Measurements from ENCODE around the gene GLCE.
"Not testable (repeated sequence)": the region's sequence is repeated elsewhere in the genome, so short reads cannot be mapped to it uniquely, and the experiment has no call there.

GLCE gene

DNA sequence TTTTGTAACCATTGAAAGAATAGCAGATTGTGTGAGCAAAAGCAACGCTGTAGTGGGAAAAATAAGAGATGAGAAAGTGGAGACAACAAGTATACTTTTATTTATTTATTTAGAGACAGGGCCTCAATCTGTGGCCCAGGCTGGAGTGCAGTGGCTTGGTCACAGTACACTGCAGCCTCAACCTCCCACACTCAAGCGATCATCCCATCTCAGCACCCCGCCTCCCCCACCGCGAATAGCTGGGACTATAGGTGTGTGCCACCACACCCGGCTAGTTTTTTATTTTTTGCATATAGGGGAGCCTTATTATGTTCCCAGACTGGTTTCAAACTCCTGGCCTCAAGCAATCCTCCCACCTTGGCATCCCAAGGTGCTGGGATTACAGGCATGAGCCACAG lies 1.6 kb upstream of the GLCE start:
- H3K27me3 Mint-ChIP-seq (ENCODE audit: low read depth): peaks cover 42% of the 10 kb centered on the region
- peaks cover 13% of the 10 kb centered on the region for H3K4me1 Mint-ChIP-seq (ENCODE audit: low read depth)
- DNase-seq (ENCODE audit: low spot score): no peak
- H3K4me3 Mint-ChIP-seq: peak overlapping the region; percentile 8
- no peaks in the 10 kb centered on the region for H3K36me3 Mint-ChIP-seq (ENCODE audit: low read depth)
- no peak overlapping the region for H3K27ac Mint-ChIP-seq
- no peaks in the 10 kb centered on the region for H3K9me3 Mint-ChIP-seq

DNA sequence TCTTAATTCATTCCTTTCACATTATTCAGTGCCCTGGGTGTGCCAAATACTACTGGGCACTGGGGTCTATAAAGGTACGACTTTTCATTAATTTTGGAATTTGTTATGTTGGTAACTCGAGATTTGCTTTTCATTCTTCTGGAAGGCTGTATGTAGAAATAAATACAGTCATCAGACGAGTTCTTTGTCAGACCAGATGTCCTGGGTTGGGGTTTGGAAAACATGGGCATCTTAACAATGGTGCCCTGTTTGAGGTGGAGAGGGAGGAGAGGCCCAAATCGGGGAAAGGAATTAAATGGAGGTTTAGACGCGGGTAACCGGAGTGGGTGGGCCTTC lies 662 bp upstream of the GLCE start:
- peak overlapping the region; percentile 76 for H3K27ac Mint-ChIP-seq
- H3K4me1 Mint-ChIP-seq (ENCODE audit: low read depth): peaks cover 13% of the 10 kb centered on the region
- H3K27me3 Mint-ChIP-seq (ENCODE audit: low read depth): peaks cover 34% of the 10 kb centered on the region
- DNase-seq (ENCODE audit: low spot score): no peak
- H3K4me3 Mint-ChIP-seq: peak overlapping the region; percentile 95
- H3K9me3 Mint-ChIP-seq: no peaks in the 10 kb centered on the region
- H3K36me3 Mint-ChIP-seq (ENCODE audit: low read depth): no peaks in the 10 kb centered on the region

DNA sequence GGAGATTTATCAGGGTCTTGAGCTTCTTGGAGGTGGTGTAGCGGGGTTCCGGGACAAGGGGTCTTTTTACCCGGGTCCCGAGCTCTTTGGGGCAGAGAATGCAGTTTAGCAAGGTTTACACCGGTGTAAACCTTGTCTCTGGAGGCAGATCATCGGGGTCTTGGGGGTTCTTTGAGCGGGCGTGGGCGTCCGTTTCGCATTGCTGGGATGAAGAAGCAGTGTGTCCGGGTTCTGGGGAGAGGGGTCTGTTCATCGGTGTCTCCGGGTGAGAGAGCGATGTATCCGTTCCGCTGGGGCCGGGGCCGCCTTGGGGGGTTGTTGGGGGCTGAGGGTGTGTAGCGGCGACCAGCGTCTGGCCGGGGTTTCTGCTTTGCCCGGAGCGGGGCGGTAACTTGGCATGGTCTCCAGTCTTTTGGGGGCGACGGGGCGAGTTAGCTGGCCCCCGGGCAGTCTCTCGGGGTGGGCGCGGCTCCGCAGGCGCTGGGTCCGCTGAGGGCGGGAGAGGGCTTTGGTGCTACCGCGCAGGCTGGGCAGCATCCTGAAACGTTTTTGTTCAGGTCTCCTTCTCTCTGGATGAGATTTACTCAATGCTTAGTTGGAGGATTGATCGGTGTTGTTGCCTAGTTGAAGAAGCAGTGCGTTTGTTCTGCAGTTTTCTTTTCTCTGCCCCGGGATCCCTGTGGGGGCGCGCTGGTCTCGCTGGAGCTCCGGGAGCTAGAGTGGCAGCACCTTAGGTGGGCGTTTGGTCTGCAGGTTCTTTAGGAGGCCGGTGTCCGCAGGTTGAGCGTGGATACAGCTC lies 843 bp downstream of the GLCE start:
- Mint-ChIP-seq H3K36me3 (ENCODE audit: low read depth) (no peaks in the 10 kb centered on the region), H3K9me3 (no peaks in the 10 kb centered on the region), H3K27me3 (ENCODE audit: low read depth) (peaks cover 42% of the 10 kb centered on the region), H3K4me1 (ENCODE audit: low read depth) (peaks cover 13% of the 10 kb centered on the region), H3K4me3 (peak overlapping the region; percentile 95), H3K27ac (peak overlapping the region; percentile 62)
- no peak for DNase-seq (ENCODE audit: low spot score)

DNA sequence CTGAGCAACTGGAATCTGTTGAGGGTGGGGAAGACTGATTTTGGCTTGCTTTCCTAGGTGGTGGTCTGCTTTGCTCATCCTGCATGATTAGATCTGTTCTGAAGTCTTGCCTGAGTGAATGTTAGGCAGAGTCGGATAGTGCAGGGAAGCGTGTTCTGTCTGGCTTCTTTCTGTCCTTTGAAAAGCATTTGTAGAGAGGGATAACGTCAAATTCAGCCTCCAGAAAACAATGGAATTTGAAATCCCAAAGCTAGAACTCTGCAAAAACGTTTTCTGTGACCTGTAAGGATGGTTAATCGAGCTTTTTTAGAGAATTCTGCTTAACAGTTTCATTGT lies 1.4 kb downstream of the GLCE start:
- Mint-ChIP-seq H3K4me1 (ENCODE audit: low read depth) (peaks cover 13% of the 10 kb centered on the region), H3K4me3 (peak overlapping the region; percentile 95), H3K36me3 (ENCODE audit: low read depth) (no peaks in the 10 kb centered on the region), H3K27ac (no peak overlapping the region), H3K9me3 (no peaks in the 10 kb centered on the region), H3K27me3 (ENCODE audit: low read depth) (peaks cover 42% of the 10 kb centered on the region)
- DNase-seq (ENCODE audit: low spot score): no peak

DNA sequence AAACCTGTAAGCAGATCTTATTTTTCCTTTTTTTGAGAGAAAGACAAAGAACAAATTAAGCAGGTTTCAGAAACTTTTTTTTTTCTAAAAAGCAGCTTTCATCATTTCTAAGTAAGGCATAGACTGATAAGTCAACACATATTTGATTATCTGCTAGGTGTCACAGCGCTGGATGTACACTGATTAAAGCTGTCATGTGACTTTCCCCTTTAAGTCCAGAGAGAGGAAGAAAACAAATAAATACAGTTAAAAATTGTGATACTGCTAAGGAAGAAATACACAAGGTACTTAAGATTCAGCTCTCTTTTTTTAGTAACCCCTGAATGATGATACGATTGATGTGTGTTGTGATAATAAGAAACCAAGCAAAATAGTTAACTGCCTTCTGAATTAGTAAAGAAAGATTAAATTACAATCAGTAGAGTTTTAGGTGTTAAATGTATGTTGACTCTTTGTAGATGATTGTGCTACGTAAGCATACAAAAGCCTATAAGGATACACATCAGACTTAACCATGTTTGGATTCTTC lies 2.8 kb downstream of the GLCE start:
- no peak for DNase-seq (ENCODE audit: low spot score)
- Mint-ChIP-seq H3K4me3 (no peak overlapping the region), H3K36me3 (ENCODE audit: low read depth) (no peaks in the 10 kb centered on the region), H3K27ac (no peak overlapping the region), H3K27me3 (ENCODE audit: low read depth) (peaks cover 49% of the 10 kb centered on the region), H3K9me3 (no peaks in the 10 kb centered on the region), H3K4me1 (ENCODE audit: low read depth) (peaks cover 13% of the 10 kb centered on the region)

DNA sequence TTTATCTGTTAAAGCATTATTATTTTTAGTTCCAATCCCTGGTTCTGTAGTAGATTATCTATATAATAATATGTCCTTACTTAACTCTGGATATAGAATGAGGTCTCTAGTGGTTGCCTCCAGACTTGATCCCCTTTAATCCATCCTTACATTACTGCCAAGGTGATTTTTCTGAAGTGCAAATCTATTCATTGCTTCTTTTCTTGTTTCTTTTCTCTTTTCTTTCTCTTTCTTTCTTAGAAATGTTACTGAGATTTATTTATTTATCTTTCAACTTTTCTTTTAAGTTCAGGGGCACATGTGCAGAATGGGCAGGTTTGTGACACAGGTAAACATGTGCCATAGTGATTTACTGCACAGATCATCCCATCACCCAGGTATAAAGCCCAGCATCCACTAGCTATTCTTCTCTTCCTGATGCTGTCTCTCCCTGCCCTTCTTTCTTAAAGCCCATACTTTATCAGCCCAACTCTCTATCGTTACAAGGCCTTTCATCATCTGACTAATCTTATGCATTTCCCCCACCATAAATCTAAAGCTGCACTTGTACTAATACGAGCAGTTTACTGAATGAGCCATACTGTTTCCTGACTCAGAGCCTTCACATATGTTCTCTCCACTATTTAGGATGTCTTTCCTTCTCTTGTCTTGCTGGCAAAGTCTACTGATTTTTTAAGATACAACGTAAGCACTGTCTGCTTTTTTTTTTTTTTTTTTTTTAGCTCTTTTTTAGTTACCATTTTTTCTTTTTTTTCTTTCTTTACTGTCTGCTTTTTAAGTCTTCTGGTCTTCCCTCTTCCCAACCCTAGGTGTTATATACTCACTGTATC lies 4.6 kb downstream of the GLCE start:
- no peaks in the 10 kb centered on the region for H3K9me3 Mint-ChIP-seq
- no peaks in the 10 kb centered on the region for H3K36me3 Mint-ChIP-seq (ENCODE audit: low read depth)
- DNase-seq (ENCODE audit: low spot score): no peak
- H3K4me3 Mint-ChIP-seq: no peak overlapping the region
- no peak overlapping the region for H3K27ac Mint-ChIP-seq
- H3K4me1 Mint-ChIP-seq (ENCODE audit: low read depth): peaks cover 10% of the 10 kb centered on the region
- peaks cover 44% of the 10 kb centered on the region for H3K27me3 Mint-ChIP-seq (ENCODE audit: low read depth)

DNA sequence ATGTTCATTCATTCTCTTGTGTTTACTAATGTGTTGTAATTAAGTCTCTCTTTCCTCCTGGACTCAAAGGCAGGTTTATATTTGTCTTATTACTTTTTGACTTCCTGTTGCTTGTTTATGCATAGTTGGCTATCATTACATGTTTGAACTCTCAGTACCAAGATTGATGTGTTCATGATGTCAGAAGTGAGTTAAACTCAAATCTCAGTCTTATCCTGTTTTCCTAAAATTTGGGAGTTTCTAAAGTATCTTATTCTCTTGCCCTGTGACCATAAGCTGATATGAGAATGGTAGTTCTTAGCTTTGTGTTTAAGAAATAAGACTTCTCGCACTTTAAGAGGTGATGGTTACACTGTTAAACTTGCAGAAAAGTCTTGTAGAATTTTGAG lies 5.2 kb downstream of the GLCE start:
- peaks cover 44% of the 10 kb centered on the region for H3K27me3 Mint-ChIP-seq (ENCODE audit: low read depth)
- no peaks in the 10 kb centered on the region for H3K9me3 Mint-ChIP-seq
- DNase-seq (ENCODE audit: low spot score): no peak
- no peak overlapping the region for H3K4me3 Mint-ChIP-seq
- H3K27ac Mint-ChIP-seq: no peak overlapping the region
- H3K4me1 Mint-ChIP-seq (ENCODE audit: low read depth): peaks cover 10% of the 10 kb centered on the region
- H3K36me3 Mint-ChIP-seq (ENCODE audit: low read depth): no peaks in the 10 kb centered on the region

DNA sequence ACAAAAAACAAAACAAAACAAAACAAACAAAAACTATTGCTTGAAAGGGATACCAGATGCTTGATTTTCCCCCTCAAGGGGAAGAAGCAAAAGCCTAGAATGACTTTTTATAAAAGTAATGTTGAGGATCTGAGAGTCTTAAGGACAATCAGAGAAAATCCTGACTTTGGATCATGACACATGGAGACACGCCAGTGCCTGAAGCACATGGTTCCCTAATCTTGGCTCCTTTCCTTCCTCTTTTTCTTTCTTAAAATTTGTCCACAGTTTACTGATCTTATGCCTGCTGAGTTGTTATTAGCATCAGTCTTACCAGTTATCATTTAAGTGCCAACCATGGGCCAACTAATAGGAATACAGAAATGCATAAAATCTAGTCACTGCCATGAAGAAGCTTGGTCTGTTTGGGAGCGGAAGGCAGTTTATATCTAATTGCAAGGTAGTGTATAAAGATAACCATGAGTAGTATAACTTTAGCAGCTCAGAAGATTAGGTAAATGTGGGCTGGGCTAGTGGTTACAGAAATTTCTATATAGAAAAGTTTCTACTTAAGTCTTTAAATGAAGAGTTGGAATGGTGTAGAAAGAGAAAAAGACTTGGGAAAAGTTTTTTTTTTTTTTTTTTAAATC lies 6.9 kb downstream of the GLCE start:
- no peak overlapping the region for H3K27ac Mint-ChIP-seq
- H3K4me1 Mint-ChIP-seq (ENCODE audit: low read depth): no peaks in the 10 kb centered on the region
- no peak overlapping the region for H3K4me3 Mint-ChIP-seq
- H3K27me3 Mint-ChIP-seq (ENCODE audit: low read depth): peaks cover 30% of the 10 kb centered on the region
- H3K36me3 Mint-ChIP-seq (ENCODE audit: low read depth): no peaks in the 10 kb centered on the region
- H3K9me3 Mint-ChIP-seq: no peaks in the 10 kb centered on the region
- no peak for DNase-seq (ENCODE audit: low spot score)

DNA sequence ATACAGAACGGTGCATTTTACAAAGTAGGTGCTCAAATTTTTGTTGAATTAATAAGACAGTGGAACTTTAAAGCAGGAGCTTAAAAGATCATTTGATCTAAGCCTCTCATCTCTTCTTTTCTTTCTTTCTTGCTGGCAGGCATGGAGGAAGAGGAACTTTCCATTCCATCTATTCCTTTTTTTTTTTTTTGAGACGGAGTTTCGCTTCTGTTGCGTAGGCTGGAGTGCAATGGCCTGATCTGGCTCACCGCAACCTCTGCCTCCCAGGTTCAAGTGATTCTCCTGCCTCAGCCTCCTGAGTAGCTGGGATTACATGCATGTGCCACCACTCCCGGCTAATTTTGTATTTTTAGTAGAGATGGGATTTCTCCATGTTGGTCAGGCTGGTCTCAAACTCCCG lies 7.9 kb downstream of the GLCE start:
- not testable (repeated sequence) for H3K27ac Mint-ChIP-seq; H3K36me3 Mint-ChIP-seq (ENCODE audit: low read depth); DNase-seq (ENCODE audit: low spot score); H3K4me1 Mint-ChIP-seq (ENCODE audit: low read depth); H3K9me3 Mint-ChIP-seq; H3K4me3 Mint-ChIP-seq
- peaks cover 23% of the 10 kb centered on the region for H3K27me3 Mint-ChIP-seq (ENCODE audit: low read depth)

DNA sequence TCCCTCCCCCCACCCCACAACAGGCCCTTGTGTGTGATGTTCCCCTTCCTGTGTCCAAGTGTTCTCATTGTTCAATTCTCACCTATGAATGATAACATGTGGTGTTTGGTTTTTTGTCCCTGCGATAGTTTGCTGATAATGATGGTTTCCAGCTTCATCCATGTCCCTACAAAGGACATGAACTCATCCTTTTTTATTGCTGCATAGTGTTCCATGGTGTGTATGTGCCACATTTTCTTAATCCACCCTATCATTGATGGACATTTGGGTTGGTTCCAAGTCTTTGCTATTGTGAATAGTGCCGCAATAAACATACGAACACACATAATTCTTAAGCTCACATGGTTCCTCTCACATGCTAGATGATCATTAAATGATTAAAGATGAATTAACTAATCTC lies 9.1 kb downstream of the GLCE start:
- not testable (repeated sequence) for H3K36me3 Mint-ChIP-seq (ENCODE audit: low read depth); H3K4me3 Mint-ChIP-seq; H3K9me3 Mint-ChIP-seq; H3K4me1 Mint-ChIP-seq (ENCODE audit: low read depth); DNase-seq (ENCODE audit: low spot score); H3K27ac Mint-ChIP-seq
- peaks cover 21% of the 10 kb centered on the region for H3K27me3 Mint-ChIP-seq (ENCODE audit: low read depth)

DNA sequence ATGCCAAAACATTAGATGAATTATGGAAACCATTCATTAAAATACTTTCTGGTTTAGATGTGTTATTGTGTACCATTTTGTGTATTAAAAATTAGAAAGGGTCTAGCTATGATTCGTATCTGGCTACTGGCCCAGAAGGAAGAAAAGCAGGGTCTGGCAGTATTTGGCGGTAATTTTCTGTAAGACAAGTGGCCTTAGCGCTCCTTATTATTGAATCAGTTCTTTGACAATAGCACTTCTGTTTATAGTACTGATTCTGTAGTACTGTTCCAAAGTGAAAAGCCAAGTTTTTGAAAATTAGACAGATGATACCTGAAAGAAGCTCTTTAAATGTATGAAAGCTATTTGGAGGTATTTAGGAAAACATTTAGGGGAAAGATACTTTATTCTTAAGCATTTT lies 10.2 kb downstream of the GLCE start:
- Mint-ChIP-seq H3K36me3 (ENCODE audit: low read depth) (no peaks in the 10 kb centered on the region), H3K27me3 (ENCODE audit: low read depth) (peaks cover 14% of the 10 kb centered on the region), H3K4me1 (ENCODE audit: low read depth) (no peaks in the 10 kb centered on the region), H3K9me3 (no peaks in the 10 kb centered on the region), H3K27ac (no peak overlapping the region), H3K4me3 (no peak overlapping the region)
- no peak for DNase-seq (ENCODE audit: low spot score)

DNA sequence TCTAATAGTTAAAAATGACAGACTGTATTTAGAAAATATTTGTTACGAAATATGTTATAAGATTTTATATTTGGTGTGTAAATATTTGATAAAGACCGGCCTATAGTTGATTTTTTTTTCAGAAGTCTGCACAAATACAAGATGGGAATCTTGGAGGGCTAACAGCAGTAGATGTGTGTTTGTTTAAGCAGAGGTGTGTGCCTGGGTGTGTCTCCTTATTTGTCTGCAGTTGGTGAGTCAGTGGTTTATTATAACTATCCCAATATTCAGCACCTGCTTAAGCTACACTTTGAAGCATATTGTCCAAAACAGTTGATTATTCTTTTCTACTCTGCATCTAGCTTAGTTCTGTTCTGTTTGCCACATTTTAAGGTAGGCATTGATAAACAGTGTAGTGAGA lies 12.4 kb downstream of the GLCE start:
- Mint-ChIP-seq H3K9me3 (no peaks in the 10 kb centered on the region), H3K27ac (no peak overlapping the region), H3K4me1 (ENCODE audit: low read depth) (no peaks in the 10 kb centered on the region), H3K4me3 (no peak overlapping the region), H3K27me3 (ENCODE audit: low read depth) (peaks cover 8% of the 10 kb centered on the region), H3K36me3 (ENCODE audit: low read depth) (no peaks in the 10 kb centered on the region)
- no peak for DNase-seq (ENCODE audit: low spot score)

DNA sequence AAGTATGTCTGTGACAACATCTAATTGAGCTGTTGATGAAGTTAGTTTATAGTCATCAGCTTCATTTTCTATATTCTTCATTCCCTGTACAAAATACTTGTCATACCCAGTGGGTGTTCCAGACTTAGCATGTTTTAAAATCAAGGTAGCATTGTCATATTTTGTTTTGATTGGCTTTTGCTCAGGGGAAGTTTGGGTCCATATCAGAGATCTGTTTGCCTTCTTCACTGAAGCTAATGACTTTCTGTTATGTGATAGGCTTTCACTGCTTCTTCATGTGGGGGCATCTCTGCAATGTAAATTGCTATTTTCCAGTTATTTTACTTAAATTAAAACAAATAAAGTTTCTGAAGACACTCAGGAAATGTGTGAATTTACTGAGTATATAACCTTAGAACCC lies 15.1 kb downstream of the GLCE start:
- H3K27me3 Mint-ChIP-seq (ENCODE audit: low read depth): peaks cover 6% of the 10 kb centered on the region
- no peaks in the 10 kb centered on the region for H3K9me3 Mint-ChIP-seq
- no peak overlapping the region for H3K4me3 Mint-ChIP-seq
- no peaks in the 10 kb centered on the region for H3K4me1 Mint-ChIP-seq (ENCODE audit: low read depth)
- no peak for DNase-seq (ENCODE audit: low spot score)
- no peaks in the 10 kb centered on the region for H3K36me3 Mint-ChIP-seq (ENCODE audit: low read depth)
- no peak overlapping the region for H3K27ac Mint-ChIP-seq

DNA sequence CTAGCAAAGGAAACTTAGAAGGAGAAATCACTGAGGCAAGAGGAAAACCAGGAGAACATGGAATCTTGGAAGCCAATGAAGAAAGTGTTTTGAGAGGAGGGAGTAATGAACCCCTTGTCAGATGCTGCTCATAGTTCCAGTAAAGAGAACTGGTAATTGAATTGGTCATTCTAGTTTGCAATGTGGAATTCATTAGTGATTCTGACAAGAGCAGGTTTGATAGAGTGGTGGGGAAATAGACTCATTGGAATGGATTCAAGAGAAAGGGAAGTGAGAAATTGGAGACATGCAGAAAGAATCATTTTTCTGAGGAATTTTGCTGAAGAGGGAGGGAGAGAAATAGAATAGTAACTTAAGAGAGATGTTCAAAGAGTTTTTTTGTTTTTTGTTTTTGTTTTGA lies 21.0 kb downstream of the GLCE start:
- Mint-ChIP-seq H3K4me3 (no peak overlapping the region), H3K36me3 (ENCODE audit: low read depth) (no peaks in the 10 kb centered on the region), H3K4me1 (ENCODE audit: low read depth) (no peaks in the 10 kb centered on the region), H3K27me3 (ENCODE audit: low read depth) (no peaks in the 10 kb centered on the region), H3K9me3 (no peaks in the 10 kb centered on the region), H3K27ac (no peak overlapping the region)
- DNase-seq (ENCODE audit: low spot score): no peak
